ENCODE results near the gene AGBL1. TPM values are rescaled to one million over a fixed set of nuclear protein-coding genes. Genes with fewer than 3 reads are reported as not detected.

The AGBL1 gene
- total RNA-seq, 1 donor from 2014 or later = 5.5 TPM

DNA sequence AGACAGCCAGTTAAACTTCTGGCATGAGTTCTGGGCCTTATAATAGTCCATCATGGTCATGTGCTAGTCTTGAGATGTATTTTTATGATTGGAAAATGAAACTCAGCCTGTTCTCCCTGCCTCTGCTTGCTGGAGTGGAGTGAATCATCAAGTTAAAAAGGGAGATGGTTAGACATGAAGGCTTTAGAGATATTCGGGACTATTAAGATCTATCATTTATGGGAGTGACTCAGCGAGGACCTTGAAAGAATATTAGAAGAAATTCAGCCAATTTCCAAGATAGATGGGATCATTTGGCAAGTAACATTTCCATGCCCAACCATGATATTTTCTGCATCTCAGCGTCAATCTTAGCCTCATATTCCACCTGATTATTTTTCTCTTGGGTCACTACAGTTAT, 79.8 kb downstream of the AGBL1 start:
- H3K9me3 ChIP-seq (ENCODE audit: low read depth) = no peaks in the 10 kb centered on the region
- no peaks in the 10 kb centered on the region for H3F3A ChIP-seq (ENCODE audit: low read depth)
- Mint-ChIP-seq H3K36me3 (no peaks in the 10 kb centered on the region), H3K9me3 (no peaks in the 10 kb centered on the region), H3K27me3 (ENCODE audit: insufficient read depth, low read depth) (peaks cover 2% of the 10 kb centered on the region), H3K4me3 (no peak overlapping the region), H3K27ac (no peak overlapping the region), H3K4me1 (peaks cover 8% of the 10 kb centered on the region)
- no peaks in the 10 kb centered on the region for H4K20me1 ChIP-seq (ENCODE audit: low read depth)
- H3K27me3 ChIP-seq = no peaks in the 10 kb centered on the region
- H2AFZ ChIP-seq (replicated peaks) = no peak overlapping the region
- H3K4me2 ChIP-seq = no peak overlapping the region
- H3K9ac ChIP-seq = no peak overlapping the region
- no peak for TF ChIP-seq EZH2phosphoT487 (IDR thresholded peaks at IDR 0.05)
- no peak for TF ChIP-seq EZH2 (IDR thresholded peaks at IDR 0.05)
- TF ChIP-seq, protein P1, sequence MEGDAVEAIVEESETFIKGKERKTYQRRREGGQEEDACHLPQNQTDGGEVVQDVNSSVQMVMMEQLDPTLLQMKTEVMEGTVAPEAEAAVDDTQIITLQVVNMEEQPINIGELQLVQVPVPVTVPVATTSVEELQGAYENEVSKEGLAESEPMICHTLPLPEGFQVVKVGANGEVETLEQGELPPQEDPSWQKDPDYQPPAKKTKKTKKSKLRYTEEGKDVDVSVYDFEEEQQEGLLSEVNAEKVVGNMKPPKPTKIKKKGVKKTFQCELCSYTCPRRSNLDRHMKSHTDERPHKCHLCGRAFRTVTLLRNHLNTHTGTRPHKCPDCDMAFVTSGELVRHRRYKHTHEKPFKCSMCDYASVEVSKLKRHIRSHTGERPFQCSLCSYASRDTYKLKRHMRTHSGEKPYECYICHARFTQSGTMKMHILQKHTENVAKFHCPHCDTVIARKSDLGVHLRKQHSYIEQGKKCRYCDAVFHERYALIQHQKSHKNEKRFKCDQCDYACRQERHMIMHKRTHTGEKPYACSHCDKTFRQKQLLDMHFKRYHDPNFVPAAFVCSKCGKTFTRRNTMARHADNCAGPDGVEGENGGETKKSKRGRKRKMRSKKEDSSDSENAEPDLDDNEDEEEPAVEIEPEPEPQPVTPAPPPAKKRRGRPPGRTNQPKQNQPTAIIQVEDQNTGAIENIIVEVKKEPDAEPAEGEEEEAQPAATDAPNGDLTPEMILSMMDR (IDR thresholded peaks at IDR 0.05) = no peak
- no peak overlapping the region for H3K4me3 ChIP-seq
- H3K27ac ChIP-seq = no peak overlapping the region
- H3K36me3 ChIP-seq = no peaks in the 10 kb centered on the region
- no peaks in the 10 kb centered on the region for H3K79me2 ChIP-seq (ENCODE audit: low read depth)
- DNase-seq (ENCODE audit: low spot score) = no peak
- H3K4me1 ChIP-seq = peaks cover 4% of the 10 kb centered on the region

DNA sequence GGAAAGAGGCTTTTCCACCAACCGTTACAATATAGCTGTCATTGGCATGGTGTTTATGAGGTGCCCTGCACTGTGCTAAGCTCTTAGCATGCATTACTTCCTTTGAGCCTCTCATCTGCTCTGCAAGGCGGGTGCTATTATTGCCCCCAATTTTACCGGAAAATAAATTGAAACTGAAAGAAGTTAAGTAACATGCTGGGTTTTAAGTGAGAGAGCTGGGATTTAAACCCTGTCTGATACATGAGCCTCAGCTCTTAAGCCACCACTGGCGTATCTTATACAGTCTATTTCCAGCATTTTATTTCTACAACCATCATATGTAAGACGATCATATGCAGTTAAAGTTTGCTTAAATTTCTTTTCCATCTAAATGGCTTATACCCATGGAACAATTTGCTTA, 81.6 kb downstream of the AGBL1 start:
- Histone ChIP-seq H4K20me1 (ENCODE audit: low read depth) (no peaks in the 10 kb centered on the region), H3F3A (ENCODE audit: low read depth) (no peaks in the 10 kb centered on the region), H3K4me1 (peaks cover 7% of the 10 kb centered on the region), H3K4me3 (no peak overlapping the region), H3K4me2 (no peak overlapping the region), H3K27me3 (no peaks in the 10 kb centered on the region), H2AFZ (replicated peaks) (no peak overlapping the region), H3K9ac (no peak overlapping the region), H3K36me3 (no peaks in the 10 kb centered on the region), H3K27ac (no peak overlapping the region), H3K79me2 (ENCODE audit: low read depth) (no peaks in the 10 kb centered on the region), H3K9me3 (ENCODE audit: low read depth) (no peaks in the 10 kb centered on the region)
- Mint-ChIP-seq H3K27me3 (ENCODE audit: insufficient read depth, low read depth) (no peaks in the 10 kb centered on the region), H3K4me1 (peaks cover 25% of the 10 kb centered on the region), H3K9me3 (peaks cover 2% of the 10 kb centered on the region), H3K4me3 (no peak overlapping the region), H3K36me3 (no peaks in the 10 kb centered on the region), H3K27ac (no peak overlapping the region)
- DNase-seq (ENCODE audit: low spot score) = no peak
- TF ChIP-seq EZH2 (IDR thresholded peaks at IDR 0.05) (no peak), EZH2phosphoT487 (IDR thresholded peaks at IDR 0.05) (no peak)
- TF ChIP-seq, protein P1 (IDR thresholded peaks at IDR 0.05) = no peak

DNA sequence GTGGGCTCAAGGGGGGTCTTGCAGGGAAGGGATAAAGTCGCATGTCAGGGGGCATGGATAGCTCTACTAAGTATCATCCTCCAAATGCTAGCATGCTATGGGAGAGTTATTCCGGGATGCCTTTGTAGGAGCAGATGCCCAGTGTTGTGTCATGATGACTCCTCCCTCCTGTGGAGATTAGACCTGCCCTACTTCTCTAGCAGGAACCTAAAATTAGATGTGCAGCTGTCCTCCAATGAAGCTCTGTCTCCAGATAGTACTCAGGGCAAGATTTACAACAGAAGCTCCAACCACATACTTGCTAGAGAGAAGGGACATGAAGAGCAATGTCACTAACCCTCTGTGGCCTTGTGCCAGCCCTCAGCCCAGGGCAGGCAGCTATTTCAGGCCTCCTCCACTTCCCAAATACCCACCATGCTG, 82.5 kb downstream of the AGBL1 start:
- no peaks in the 10 kb centered on the region for H3K27me3 Mint-ChIP-seq (ENCODE audit: insufficient read depth, low read depth)
- Histone ChIP-seq H3K4me3 (no peak overlapping the region), H3F3A (ENCODE audit: low read depth) (no peaks in the 10 kb centered on the region), H2AFZ (replicated peaks) (no peak overlapping the region), H3K27me3 (no peaks in the 10 kb centered on the region), H3K4me2 (no peak overlapping the region), H3K9me3 (ENCODE audit: low read depth) (no peaks in the 10 kb centered on the region), H4K20me1 (ENCODE audit: low read depth) (no peaks in the 10 kb centered on the region), H3K36me3 (no peaks in the 10 kb centered on the region), H3K79me2 (ENCODE audit: low read depth) (no peaks in the 10 kb centered on the region), H3K9ac (no peak overlapping the region), H3K27ac (no peak overlapping the region), H3K4me1 (peaks cover 7% of the 10 kb centered on the region)
- no peak overlapping the region for H3K27ac Mint-ChIP-seq
- H3K4me1 Mint-ChIP-seq = peaks cover 32% of the 10 kb centered on the region
- H3K36me3 Mint-ChIP-seq = no peaks in the 10 kb centered on the region
- peaks cover 2% of the 10 kb centered on the region for H3K9me3 Mint-ChIP-seq
- no peak for DNase-seq (ENCODE audit: low spot score)
- TF ChIP-seq, protein P1 (IDR thresholded peaks at IDR 0.05) = no peak
- no peak for TF ChIP-seq EZH2 (IDR thresholded peaks at IDR 0.05)
- TF ChIP-seq EZH2phosphoT487 (IDR thresholded peaks at IDR 0.05) = no peak
- no peak overlapping the region for H3K4me3 Mint-ChIP-seq

Data from neural progenitor cell (in vitro differentiated cells).